ENCODE measurements around the gene FMN1. TPM values are rescaled to one million over a fixed set of nuclear protein-coding genes. Genes with fewer than 3 reads are reported as not detected.

Gene FMN1
- total RNA-seq, 2 donors from 2014 or later, result 2.4 to 3.1 TPM

DNA sequence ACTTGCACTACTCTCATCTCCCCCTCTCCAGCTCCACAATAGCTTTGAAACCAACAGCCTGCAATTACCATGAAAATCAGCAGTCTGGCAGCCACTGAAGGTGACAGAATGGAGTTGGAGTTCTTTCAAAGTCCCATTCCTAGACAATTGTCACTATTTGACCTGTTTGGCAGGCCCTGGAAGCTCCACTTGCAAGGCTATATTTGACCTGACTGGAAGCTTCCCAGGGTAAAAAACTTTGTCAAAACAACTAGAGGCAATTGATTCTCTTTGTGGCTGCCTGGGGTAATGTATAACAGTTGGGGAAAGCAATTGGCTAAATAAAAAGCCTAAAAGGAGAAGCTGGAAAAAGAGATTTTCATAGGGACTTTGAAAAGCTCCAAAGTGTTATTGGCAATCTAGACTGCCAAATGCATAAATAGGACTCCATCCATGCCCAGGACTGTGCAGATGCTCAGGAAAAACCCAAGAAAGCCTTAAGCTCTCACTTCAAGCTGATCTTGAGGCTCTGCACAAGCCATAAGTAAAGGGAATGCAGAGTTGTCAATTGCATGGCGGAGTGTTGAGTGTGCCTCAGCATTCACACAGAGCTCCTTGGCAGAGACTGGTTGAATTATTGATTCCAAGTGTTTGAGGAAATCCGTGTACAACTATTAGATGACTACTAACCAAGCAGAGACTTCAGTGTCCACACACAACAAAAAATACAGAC is 458.4 kb downstream of the FMN1 start:
- Histone ChIP-seq H3K27me3 (no peaks in the 10 kb centered on the region), H3K4me1 (no peaks in the 10 kb centered on the region), H3K9me3 (peaks cover 0 to 17% of the 10 kb centered on the region in 2 donors), H3K36me3 (no peaks in the 10 kb centered on the region), H3K4me3 (no peak overlapping the region), H3K27ac (no peak overlapping the region)
- TF ChIP-seq CTCF (IDR thresholded peaks at IDR 0.05), result no peak
- DNase-seq (ENCODE audit: low spot score), result no peak

DNA sequence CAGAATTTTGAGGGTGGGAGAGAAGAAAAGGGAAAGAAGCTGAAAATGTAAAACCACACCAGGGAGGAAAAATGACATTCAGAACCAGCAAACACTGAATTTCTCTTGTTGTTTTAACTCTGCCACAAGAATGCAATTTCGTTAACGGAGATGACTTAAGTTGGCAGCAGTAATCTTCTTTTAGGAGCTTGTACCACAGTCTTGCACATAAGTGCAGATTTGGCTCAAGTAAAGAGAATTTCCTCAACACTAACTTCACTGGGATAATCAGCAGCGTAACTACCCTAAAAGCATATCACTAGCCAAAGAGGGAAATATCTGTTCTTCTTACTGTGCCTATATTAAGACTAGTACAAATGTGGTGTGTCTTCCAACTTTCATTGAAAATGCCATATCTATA is 461.2 kb downstream of the FMN1 start:
- Histone ChIP-seq H3K4me3 (no peak overlapping the region), H3K9me3 (no peaks in the 10 kb centered on the region), H3K4me1 (no peaks in the 10 kb centered on the region), H3K27me3 (no peaks in the 10 kb centered on the region), H3K36me3 (no peaks in the 10 kb centered on the region), H3K27ac (no peak overlapping the region)
- TF ChIP-seq CTCF (IDR thresholded peaks at IDR 0.05), result no peak
- no peak for DNase-seq (ENCODE audit: low spot score)

GRCh38 chr15:32732574-32733157 is 461.8 kb downstream of the FMN1 start:
- no peak for TF ChIP-seq CTCF (IDR thresholded peaks at IDR 0.05)

DNA sequence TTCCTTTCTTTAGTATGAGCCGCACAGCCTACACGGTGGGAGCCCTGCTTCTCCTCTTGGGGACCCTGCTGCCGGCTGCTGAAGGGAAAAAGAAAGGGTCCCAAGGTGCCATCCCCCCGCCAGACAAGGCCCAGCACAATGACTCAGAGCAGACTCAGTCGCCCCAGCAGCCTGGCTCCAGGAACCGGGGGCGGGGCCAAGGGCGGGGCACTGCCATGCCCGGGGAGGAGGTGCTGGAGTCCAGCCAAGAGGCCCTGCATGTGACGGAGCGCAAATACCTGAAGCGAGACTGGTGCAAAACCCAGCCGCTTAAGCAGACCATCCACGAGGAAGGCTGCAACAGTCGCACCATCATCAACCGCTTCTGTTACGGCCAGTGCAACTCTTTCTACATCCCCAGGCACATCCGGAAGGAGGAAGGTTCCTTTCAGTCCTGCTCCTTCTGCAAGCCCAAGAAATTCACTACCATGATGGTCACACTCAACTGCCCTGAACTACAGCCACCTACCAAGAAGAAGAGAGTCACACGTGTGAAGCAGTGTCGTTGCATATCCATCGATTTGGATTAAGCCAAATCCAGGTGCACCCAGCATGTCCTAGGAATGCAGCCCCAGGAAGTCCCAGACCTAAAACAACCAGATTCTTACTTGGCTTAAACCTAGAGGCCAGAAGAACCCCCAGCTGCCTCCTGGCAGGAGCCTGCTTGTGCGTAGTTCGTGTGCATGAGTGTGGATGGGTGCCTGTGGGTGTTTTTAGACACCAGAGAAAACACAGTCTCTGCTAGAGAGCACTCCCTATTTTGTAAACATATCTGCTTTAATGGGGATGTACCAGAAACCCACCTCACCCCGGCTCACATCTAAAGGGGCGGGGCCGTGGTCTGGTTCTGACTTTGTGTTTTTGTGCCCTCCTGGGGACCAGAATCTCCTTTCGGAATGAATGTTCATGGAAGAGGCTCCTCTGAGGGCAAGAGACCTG is 463.5 kb downstream of the FMN1 start:
- no peak for TF ChIP-seq CTCF (IDR thresholded peaks at IDR 0.05)

More at GRCh38 chr15:32732574-32733157, 461.8 kb downstream of the FMN1 start:
- Histone ChIP-seq H3K27ac (no peak overlapping the region), H3K9me3 (no peaks in the 10 kb centered on the region), H3K4me3 (no peak overlapping the region), H3K27me3 (no peaks in the 10 kb centered on the region), H3K4me1 (no peaks in the 10 kb centered on the region), H3K36me3 (no peaks in the 10 kb centered on the region)
- DNase-seq (ENCODE audit: low spot score), result no peak

DNA sequence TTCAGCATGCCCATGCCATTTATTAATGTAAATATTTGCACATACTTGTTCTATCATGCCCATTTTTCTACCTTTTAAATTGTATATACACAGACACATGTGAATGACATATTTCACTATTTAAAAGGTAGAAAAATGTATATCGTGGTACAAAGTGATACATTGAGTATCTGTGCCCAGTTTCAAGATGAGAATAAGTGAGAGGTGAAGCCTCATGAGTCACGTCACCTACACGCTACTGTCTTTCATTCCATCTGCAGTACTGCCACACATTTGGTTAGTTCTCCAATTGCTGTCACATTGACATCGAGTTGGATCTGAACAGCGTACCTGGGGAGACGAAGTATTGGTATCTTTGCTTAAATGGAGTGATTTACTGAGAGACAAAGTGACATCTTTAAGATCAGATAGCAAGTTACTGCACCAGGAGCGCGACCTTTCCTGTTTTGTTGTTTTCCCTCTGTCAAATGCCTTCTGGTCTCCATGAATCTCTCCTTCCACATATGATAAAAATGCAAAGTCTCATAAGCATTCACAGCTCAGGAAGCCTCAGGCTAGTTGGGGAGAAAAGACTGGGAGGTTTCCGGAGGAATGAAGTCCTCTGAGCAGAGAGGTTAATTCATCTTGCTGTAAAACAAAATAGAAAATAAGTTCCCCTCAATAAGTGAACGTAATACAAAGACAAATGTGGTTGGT is 464.7 kb downstream of the FMN1 start:
- Histone ChIP-seq H3K4me3 (no peak overlapping the region), H3K36me3 (no peaks in the 10 kb centered on the region), H3K4me1 (no peaks in the 10 kb centered on the region), H3K27me3 (no peaks in the 10 kb centered on the region), H3K9me3 (no peaks in the 10 kb centered on the region), H3K27ac (no peak overlapping the region)
- DNase-seq (ENCODE audit: low spot score), result no peak
- no peak for TF ChIP-seq CTCF (IDR thresholded peaks at IDR 0.05)

More for the DNA sequence above, 463.5 kb downstream of the FMN1 start:
- Histone ChIP-seq H3K4me1 (no peaks in the 10 kb centered on the region), H3K36me3 (no peaks in the 10 kb centered on the region), H3K4me3 (no peak overlapping the region), H3K9me3 (no peaks in the 10 kb centered on the region), H3K27ac (no peak overlapping the region), H3K27me3 (no peaks in the 10 kb centered on the region)
- no peak for DNase-seq (ENCODE audit: low spot score)

All from right atrium auricular region (tissue), 2 donors.